Endothelial cell of umbilical vein (primary cell): Measurements from ENCODE around the gene LPAR3. TPM values are rescaled to one million over a fixed set of nuclear protein-coding genes. Genes with fewer than 3 reads are reported as not detected.

Experiments used
- BruUV-seq: library from RNA; stranded (reverse); fragments of 400-500 nt; replicated peaks from 2 replicates; lab custom pipeline; 2021; lab: Mats Ljungman, UMichigan
- CTCF ChIA-PET: fragments of 300-600, 350-600 bp; sonication (Branson Sonifier 250); formaldehyde crosslinking; loops from one replicate; lab custom pipeline; 2021; ENCODE audit warnings: antibody characterized with exemption, inconsistent platforms; lab: Charles Lee
- POLR2A ChIA-PET: fragments of 300-600, 350-600 bp; sonication (Branson Sonifier 250); formaldehyde crosslinking; loops from one replicate; lab custom pipeline; 2021; ENCODE audit warnings: antibody characterized with exemption, inconsistent platforms; lab: Charles Lee
- DNase-seq: peaks from one replicate; pipeline ENCODE4 v3.0.0-alpha.2; 2011; ENCODE audit warnings: low read depth, low spot score
- FAIRE-seq: peaks from 2 replicates; lab custom pipeline; 2011; peaks lifted over from hg19 to GRCh38; lab: Jason Lieb, UNC
- H2AFZ ChIP-seq: 2 replicates; pipeline ENCODE4 v1.6.0; 2012; ENCODE audit warnings: low read depth, low read length, control low read depth, inconsistent platforms
- H3K27ac ChIP-seq: 2 replicates; pipeline ENCODE4 v1.5.1; 2011; ENCODE audit warnings: low read depth, mild to moderate bottlenecking, control low read depth, low read length, moderate library complexity; ENCODE audit not compliant: insufficient read depth
- H3K27me3 ChIP-seq, 2 experiments: 2 replicates each; pipeline versions ENCODE4 v1.6.0 to v1.6.1; 2011; ENCODE audit warnings: low read length in 2 of 2, mixed read lengths in 1 of 2; ENCODE audit not compliant: control insufficient read depth in 2 of 2, insufficient read depth in 2 of 2
- H3K36me3 ChIP-seq, 2 experiments: 2 replicates in 1 of 2; 3 replicates in 1 of 2; pipeline ENCODE4 v1.5.1; 2011; ENCODE audit warnings: low read length in 2 of 2, mild to moderate bottlenecking in 1 of 2, moderate library complexity in 1 of 2; ENCODE audit not compliant: control insufficient read depth in 2 of 2, insufficient read depth in 2 of 2; ENCODE audit errors: extremely low read depth in 1 of 2
- H3K4me1 ChIP-seq: 3 replicates; pipeline ENCODE4 v1.5.1; 2011; ENCODE audit warnings: mild to moderate bottlenecking, low read length; ENCODE audit not compliant: control insufficient read depth, insufficient read depth; ENCODE audit errors: extremely low read depth
- H3K4me2 ChIP-seq: 2 replicates; pipeline ENCODE4 v1.6.1; 2011; ENCODE audit warnings: low read length, control low read depth, mixed read lengths; ENCODE audit not compliant: insufficient read depth
- H3K4me3 ChIP-seq, 3 experiments: fragments of 200-600 bp in 1 of 3; sonication (generic), shearing (Covaris generic) in 1 of 3; replicated peaks in 1 of 3; 2 replicates each; pipeline ENCODE4 v1.5.1; 2011 to 2016; ENCODE audit warnings: control low read depth in 3 of 3, low read length in 3 of 3, mild to moderate bottlenecking in 2 of 3, inconsistent platforms in 1 of 3, low read depth in 1 of 3, moderate library complexity in 1 of 3; ENCODE audit not compliant: insufficient read depth in 1 of 3
- H3K79me2 ChIP-seq: 2 replicates; pipeline ENCODE4 v1.6.0; 2012; ENCODE audit warnings: low read length, inconsistent platforms; ENCODE audit not compliant: control insufficient read depth, insufficient read depth
- H3K9ac ChIP-seq: replicated peaks from 2 replicates; pipeline ENCODE3; 2011; ENCODE audit warnings: low read length, control low read depth; ENCODE audit not compliant: insufficient read depth; ENCODE audit errors: extremely low read depth
- H3K9me1 ChIP-seq: replicated peaks from 3 replicates; pipeline ENCODE4 v1.6.0; 2011; ENCODE audit warnings: mild to moderate bottlenecking, low read length; ENCODE audit not compliant: control insufficient read depth, insufficient read depth; ENCODE audit errors: extremely low read depth
- H3K9me3 ChIP-seq: replicated peaks from 2 replicates; pipeline ENCODE4 v1.5.1; 2012; ENCODE audit warnings: low read length, inconsistent platforms; ENCODE audit not compliant: control insufficient read depth, insufficient read depth
- H4K20me1 ChIP-seq: replicated peaks from 2 replicates; pipeline ENCODE3; 2011; ENCODE audit warnings: mild to moderate bottlenecking, low read length; ENCODE audit not compliant: control insufficient read depth, insufficient read depth; ENCODE audit errors: extremely low read depth
- CTCF ChIP-seq, 2 donors: IDR thresholded peaks; 1 replicate in 1 of 2; 2 replicates in 1 of 2; pipeline ENCODE4 v1.5.1; 2011; ENCODE audit warnings: low read length in 2 of 2, mild to moderate bottlenecking in 2 of 2, moderate library complexity in 2 of 2, control low read depth in 1 of 2, inconsistent platforms in 1 of 2, low read depth in 1 of 2; ENCODE audit not compliant: insufficient read depth in 1 of 2; ENCODE audit errors: extremely low read depth in 1 of 2
- EZH2 ChIP-seq: IDR thresholded peaks from 2 replicates; pipeline ENCODE4 v1.6.1; 2012; ENCODE audit warnings: borderline replicate concordance, low read depth, mild to moderate bottlenecking, moderate library complexity, low read length, inconsistent platforms; ENCODE audit not compliant: severe bottlenecking
- GATA2 ChIP-seq: IDR thresholded peaks from 2 replicates; pipeline ENCODE4 v1.7.0; 2011; ENCODE audit warnings: low read depth, mild to moderate bottlenecking, moderate library complexity, mixed read lengths, low read length; ENCODE audit not compliant: insufficient read length, insufficient read depth
- JUN ChIP-seq: IDR thresholded peaks from 2 replicates; pipeline ENCODE4 v1.6.1; 2011; ENCODE audit warnings: borderline replicate concordance, low read depth; ENCODE audit not compliant: insufficient read length, insufficient read depth
- MAX ChIP-seq: IDR thresholded peaks from 2 replicates; pipeline ENCODE4 v1.6.1; 2011; ENCODE audit not compliant: insufficient read depth, insufficient read length
- POLR2A ChIP-seq: IDR thresholded peaks from 2 replicates; pipeline ENCODE4 v1.6.1; 2012; ENCODE audit warnings: low read depth, mild to moderate bottlenecking, control low read depth, low read length
- POLR2AphosphoS5 ChIP-seq: IDR thresholded peaks from 2 replicates; pipeline ENCODE4 v1.6.1; 2012; ENCODE audit warnings: low read depth, mild to moderate bottlenecking, control low read depth, low read length, moderate library complexity; ENCODE audit not compliant: insufficient read depth
- dilution Hi-C: fragments of 300-500 bp; cut with MboI; formaldehyde crosslinking; loops from one replicate; pipeline ENCODE4 v1.15.0; 2019; ENCODE audit warnings: low sequenced_read_pairs; ENCODE audit not compliant: extremely low pct_ligation_motif_present
- intact Hi-C: fragments of 100-400 bp; cut with micrococcal nuclease; formaldehyde crosslinking; loops from one replicate; pipeline ENCODE4 v1.10.0; 2022
- polyA plus RNA-seq, 4 experiments: library from polyadenylated mRNA; depleted of rRNA in 3 of 4; stranded (reverse) in 3 of 4; unstranded in 1 of 4; fragments of >200 nt; gene quantifications; 2 replicates each; pipeline versions ENCODE4 v1.2.1 to v1.2.3, GENCODE V29; 2011 to 2012; ENCODE audit warnings: missing spikeins in 1 of 4
- total RNA-seq: library from RNA; stranded (reverse); gene quantifications from 2 replicates; pipeline ENCODE4 v1.2.3, GENCODE V29; 2021

The LPAR3 gene
- total and polyA plus RNA-seq, 2 donors (not counting 3 experiments of a cell fraction or from before 2014, with no cell fraction given): not detected

DNA sequence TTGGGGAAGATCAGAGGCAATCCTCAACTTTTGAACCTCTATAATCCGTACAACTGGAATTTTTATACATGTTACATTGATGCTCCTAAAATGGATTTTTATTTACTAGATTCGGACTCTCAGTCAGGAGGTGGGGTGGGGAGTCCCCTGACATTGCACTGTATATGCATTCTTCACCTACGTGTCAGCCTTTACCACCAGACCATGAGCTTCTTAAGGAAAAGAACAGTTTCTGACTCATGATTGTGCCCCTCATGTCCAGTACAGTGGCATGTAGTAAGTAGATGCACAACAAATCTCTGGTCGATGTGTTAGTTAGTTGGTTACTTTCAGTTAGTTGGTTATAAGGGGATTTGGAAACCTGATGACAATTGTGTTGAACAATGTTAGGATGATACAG is 15.4 kb downstream of the LPAR3 start:
- FAIRE-seq: no peak
- H2AFZ ChIP-seq: no peak overlapping the region

GRCh38 chr1:84876353-84876752 is 16.7 kb downstream of the LPAR3 start:
- Histone ChIP-seq H3K9me1 (no peaks in the 10 kb centered on the region), H3K4me2 (no peak overlapping the region), H3K27me3 (peaks cover 5 to 9% of the 10 kb centered on the region in 2 experiments), H4K20me1 (no peaks in the 10 kb centered on the region), H3K27ac (no peak overlapping the region), H3K4me3 (no peak overlapping the region), H3K36me3 (no peaks in the 10 kb centered on the region), H3K4me1 (no peaks in the 10 kb centered on the region), H3K9ac (no peak overlapping the region), H2AFZ (no peak overlapping the region), H3K9me3 (no peaks in the 10 kb centered on the region), H3K79me2 (no peaks in the 10 kb centered on the region)
- FAIRE-seq: no peak
- no peak for DNase-seq
- dilution Hi-C loops (no loop called here), intact Hi-C loops (no loop called here)
- no peak for TF ChIP-seq GATA2
- TF ChIP-seq EZH2: no peak
- TF ChIP-seq JUN: no peak
- TF ChIP-seq POLR2AphosphoS5: no peak
- no peak for TF ChIP-seq POLR2A
- no peak for TF ChIP-seq CTCF (IDR thresholded peaks at IDR 0.05; ENCODE audit: extremely low read depth in 1 of 2, insufficient read depth in 1 of 2, low read depth in 1 of 2, low read length in 2 of 2)
- no peak for TF ChIP-seq MAX
- POLR2A ChIA-PET: no interaction called here
- BruUV-seq: no TSS peak
- CTCF ChIA-PET: no interaction called here

More for the DNA sequence above, 15.4 kb downstream of the LPAR3 start:
- H3K4me3 ChIP-seq: no peak overlapping the region
- H3K9ac ChIP-seq: no peak overlapping the region
- no peaks in the 10 kb centered on the region for H3K79me2 ChIP-seq
- H3K27me3 ChIP-seq: peaks cover 5% of the 10 kb centered on the region in 2 experiments
- DNase-seq: no peak
- ChIA-PET POLR2A (interaction anchor here (0.6 kb wide), 1 partner anchor 64 kb away, joined by 3 read pairs; no protein-coding TSS in a partner anchor), CTCF (interaction anchor here (0.9 kb wide), 1 partner anchor 16 kb away, joined by 4 read pairs; no protein-coding TSS in a partner anchor)
- H3K9me1 ChIP-seq: no peaks in the 10 kb centered on the region
- no peaks in the 10 kb centered on the region for H3K36me3 ChIP-seq
- dilution Hi-C loops (no loop called here), intact Hi-C loops (no loop called here)
- H3K9me3 ChIP-seq: no peaks in the 10 kb centered on the region
- TF ChIP-seq JUN: no peak
- H3K4me1 ChIP-seq: no peaks in the 10 kb centered on the region
- no peak overlapping the region for H3K4me2 ChIP-seq
- H3K27ac ChIP-seq: no peak overlapping the region
- no peaks in the 10 kb centered on the region for H4K20me1 ChIP-seq
- BruUV-seq: no TSS peak
